HG03342 (cell line): ENCODE data around the gene GBP7.

Source experiments
- ATAC-seq: cut with Tn5 transposase; IDR thresholded peaks from one replicate; pipeline ENCODE4 v1.9.1; 2021; ENCODE audit warnings: mild to moderate bottlenecking, moderate library complexity; ENCODE audit not compliant: unreplicated experiment

Gene GBP7

DNA sequence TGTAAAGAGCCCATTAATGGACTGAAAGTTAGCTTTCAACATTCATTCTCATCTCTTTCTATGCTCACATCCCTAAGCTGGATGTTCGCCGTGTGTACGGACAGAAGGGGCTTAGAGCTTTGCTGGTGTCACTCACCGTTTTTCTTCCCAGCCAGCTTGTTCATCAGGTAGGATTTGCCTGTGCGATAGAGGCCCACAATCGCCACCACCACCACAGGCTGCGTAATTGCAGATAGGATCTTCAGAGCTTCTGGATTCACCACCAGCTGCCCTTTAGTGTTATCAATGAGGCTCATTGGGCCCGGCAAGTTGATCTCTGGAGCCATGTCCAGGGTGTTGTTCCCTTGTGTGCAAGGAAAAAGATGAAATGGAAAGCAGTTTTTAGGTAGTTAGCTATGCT, 54.2 kb downstream of the GBP7 start:
- ATAC-seq, result no peak

DNA sequence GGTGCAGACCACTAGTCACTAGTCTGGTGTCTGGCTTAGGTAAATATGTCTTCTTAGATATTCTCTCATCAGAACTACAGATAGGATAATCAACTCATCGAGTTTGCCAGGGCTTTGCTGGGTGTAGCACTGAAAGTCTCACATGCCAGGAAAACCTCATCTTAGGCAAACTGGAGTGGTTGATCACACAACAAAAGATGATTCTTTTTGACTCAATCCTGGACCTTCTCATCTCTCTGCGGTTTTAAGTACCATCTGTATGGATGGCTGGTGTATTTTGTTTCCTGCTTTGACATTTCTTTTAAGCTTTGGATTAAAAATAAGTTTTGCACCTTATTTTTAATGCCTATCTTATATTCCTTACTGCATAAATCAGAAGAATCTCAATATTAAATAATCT, 61.1 kb downstream of the GBP7 start:
- ATAC-seq, result no peak

DNA sequence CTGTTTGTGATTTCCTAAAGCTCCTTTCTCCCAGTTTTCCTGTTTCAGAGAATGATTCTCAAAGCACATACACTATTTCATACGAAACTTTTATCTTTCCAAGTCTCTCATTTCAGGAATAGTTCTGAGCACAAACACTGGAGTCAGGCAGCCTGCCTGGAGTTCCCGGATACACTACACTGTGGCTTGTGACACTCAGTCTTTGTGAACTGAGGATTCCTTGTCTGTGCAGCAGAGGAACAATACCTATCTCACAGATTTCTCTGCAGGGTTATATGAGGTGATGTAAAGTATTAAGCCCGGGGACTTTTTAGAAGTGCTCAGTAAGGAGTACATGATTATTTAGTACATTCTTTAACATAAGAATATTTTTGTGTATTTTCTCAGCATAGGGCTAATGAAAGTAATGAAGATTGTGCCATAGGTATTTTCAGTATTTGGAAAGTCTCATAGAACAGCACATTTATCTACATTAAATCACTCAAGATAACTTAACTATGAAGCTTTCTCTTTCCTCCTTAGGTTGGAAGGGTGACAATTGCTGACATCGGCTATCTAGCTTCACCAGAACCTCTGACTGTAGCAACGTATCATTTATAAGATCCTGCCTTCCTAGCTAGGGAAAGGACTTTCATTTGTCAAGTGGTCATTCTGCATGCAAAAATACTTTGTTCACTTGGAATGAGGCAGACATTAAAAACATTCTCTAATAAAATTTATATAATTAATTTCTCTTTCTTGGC, 62.8 kb downstream of the GBP7 start:
- no peak for ATAC-seq

DNA sequence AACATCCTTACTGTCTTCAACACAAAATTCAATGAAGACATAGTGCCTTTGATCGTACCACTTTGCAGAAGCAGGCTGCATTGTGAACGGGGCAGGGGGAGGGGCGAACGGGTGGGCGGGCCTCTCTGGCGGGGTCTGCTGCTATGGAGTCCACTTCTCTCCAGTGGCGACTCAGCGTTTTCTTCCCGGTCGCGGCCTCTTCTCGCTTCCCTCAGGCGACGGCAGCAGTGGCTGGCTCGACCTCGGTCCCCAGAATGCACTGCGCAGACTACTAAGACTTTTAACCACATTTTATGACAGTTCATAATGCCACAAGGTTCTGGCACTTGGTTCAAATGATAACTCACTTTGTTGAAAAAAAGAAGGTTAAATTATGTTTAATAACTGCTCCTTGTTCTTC, 71.1 kb downstream of the GBP7 start:
- no peak for ATAC-seq

DNA sequence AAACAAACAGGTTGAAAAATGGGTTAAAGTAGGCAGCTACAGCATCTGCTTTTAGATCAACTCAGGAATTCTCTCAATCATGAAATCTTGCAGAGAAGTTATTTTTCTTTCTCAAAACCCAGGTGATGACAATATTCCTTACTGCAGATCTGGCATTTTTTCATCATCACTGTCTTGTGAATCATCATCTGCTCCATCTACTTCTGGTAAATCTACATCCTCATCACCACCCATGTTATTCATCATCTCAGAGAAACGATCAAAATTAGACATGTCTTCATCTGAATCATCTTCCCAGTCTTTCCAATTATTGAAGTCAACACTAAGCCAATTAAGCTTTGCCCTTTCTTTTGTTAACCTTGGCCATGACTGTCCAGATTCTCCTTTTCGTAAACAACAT, 71.7 kb downstream of the GBP7 start:
- ATAC-seq, result no peak

DNA sequence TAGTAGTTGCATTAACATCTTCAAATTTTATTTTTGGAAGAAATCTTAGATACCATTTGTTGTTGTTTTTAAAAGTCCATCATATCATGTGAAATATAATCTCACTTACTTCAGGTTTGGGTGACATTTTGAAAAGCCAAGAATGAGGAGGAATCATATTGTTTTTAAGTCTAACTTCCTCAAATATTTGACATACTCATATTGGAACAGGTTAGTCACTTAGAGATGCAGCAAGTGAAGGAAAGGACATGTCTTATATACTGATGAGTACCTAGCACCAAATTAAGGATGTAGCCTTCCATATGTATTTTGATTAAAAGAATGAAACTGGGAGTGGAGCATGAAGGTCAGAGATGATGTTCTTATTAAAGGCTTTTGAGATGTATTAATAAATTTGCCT, 73.8 kb downstream of the GBP7 start:
- no peak for ATAC-seq

DNA sequence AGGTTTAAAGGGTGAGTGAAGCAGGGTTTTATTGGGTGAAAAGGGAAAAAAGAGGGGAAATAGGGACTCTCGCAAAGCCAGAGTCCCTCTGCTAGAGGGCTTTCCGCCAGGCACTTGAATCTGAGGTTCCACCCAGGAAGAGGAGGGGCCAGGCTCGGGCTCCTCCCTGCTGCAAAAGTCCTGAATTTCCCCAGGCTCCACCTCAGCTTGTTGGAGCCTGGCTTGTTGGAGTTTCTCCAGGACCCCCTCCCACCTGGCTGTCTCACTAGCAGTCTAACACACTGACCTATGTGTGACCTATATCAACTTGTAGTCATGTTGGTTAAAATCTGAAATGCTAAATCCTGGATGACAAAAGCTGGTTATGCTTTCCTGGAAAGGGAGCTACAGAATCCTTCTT, 75.4 kb downstream of the GBP7 start:
- ATAC-seq, result no peak

DNA sequence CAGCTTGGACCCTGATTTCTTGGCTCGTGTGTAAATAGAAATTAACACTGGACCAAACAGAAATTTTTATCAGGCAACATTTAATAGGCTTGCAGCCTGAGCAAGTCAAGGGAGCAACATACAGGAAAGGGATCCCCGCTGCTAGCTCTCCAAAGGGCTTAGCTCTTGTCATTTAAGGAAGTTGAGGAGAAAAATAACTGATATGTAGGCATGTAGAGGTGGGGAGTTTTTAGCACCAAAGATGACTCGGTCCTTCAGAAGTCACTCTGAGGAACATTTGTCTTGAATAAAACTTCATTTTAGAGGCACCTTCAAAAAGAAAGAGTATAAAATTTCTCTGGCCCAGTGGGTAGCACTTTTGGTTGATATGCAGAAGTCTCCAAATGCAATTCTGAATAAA, 76.9 kb downstream of the GBP7 start:
- ATAC-seq, result no peak

DNA sequence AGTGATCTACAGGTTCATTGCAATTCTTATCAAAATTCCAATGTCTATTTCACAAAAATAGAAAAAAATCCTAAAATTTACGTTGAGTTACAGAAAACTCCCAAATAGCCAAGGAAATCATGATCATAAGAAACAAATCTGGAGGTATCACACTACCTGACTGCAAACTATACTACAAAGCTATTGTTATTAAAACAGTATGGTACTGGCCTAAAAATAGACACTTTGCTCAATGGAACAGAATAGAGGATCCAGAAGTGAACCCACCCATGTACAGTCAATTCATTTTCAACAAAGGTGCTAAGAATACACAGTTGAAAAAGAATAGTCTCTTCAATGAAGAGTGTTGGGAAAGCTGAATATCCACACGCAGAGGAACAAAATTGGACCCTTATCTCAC, 80.1 kb downstream of the GBP7 start:
- ATAC-seq, result no peak

DNA sequence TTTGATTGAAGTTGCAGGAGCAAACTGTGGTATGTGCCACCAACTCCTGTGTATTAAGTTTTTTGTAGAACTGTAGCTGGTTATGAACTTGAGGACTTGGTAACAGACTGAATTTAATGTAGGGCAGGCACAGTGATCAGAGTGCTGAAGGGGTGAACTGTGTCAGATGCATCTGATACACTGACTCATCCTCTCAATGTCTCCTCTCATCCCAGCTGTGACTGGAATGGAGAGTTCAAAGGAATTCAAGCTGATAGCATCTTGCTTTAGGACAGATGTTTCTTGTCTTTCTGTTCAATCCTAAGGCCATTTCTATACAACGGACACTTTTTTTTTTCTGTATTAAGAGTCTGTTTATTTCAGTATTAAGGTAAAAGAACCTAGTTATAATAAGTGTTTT, 85.8 kb downstream of the GBP7 start:
- no peak for ATAC-seq

DNA sequence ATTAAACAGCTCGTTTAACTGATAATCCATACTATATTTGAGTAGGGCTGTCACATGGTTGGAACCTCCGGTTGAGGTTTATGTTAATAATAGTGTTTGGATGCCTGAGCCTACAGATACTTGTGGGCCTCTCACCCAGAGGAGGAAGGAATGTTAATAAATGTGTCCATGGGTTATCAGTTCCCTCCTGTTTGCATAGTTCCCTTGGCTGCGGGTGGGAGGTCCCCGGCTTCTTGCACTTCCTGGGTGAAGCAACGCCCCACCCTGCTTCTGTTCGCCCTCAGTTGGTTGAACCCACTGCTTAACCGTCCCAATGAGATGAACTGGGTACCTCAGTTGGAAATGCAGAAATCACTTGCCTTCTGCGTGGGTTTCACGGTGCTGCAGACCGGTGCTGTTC, 87.2 kb downstream of the GBP7 start:
- ATAC-seq, result no peak

DNA sequence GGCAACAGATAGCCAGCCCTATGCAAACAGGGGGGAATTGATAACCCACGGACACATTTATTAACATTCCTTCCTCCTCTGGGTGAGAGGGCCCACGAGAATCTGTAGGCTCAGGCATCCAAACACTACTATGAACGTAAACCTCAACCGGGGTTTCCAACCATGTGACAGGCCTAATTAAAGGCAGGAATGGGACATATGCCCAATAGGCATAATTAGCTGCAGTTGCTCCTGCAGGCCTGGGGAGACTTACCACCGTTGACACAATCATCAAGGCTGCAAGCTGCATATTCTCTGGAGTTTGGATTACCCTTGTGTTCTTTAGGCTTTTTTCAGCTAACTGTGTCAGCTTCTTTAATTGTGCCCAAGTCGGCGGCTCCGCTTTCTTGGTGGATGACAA, 88.6 kb downstream of the GBP7 start:
- ATAC-seq, result no peak

DNA sequence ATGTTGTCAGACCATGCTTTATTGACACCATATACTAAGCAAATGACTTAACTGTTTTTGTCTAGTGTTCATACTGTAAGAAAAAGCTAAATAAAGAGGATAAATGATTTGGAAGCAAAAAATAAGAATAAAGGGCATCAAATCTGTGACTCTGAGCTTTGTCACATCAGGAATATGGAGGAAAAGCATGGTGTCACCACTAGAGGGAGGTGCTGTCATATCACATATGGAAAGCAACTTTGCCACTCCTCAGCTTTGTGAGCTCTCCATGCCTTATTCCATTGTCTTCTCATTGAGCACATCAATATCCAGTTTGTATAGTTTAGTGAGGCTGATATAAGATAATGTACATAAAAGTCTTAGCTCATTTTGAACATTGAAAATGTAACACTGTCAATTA, 90.0 kb downstream of the GBP7 start:
- no peak for ATAC-seq
